Muscle of leg (tissue), 11 donors: Measurements from ENCODE around the gene WFDC1. TPM values are rescaled to one million over a fixed set of nuclear protein-coding genes. Genes with fewer than 3 reads are reported as not detected.

ENCODE experiments used
- DNase-seq: peaks from one replicate; pipeline ENCODE4 v3.0.0; 2013
- H3K27ac ChIP-seq: one replicate; pipeline ENCODE4 v1.5.1; 2013; ENCODE audit warnings: mild to moderate bottlenecking, low read length, control low read depth
- H3K27me3 ChIP-seq: one replicate; pipeline ENCODE4 v1.6.1; 2013; ENCODE audit warnings: low read length; ENCODE audit not compliant: control insufficient read depth, insufficient read depth
- H3K36me3 ChIP-seq: one replicate; pipeline ENCODE4 v1.6.1; 2013; ENCODE audit warnings: low read length; ENCODE audit not compliant: control insufficient read depth, insufficient read depth
- H3K4me1 ChIP-seq: one replicate; pipeline ENCODE4 v1.6.1; 2013; ENCODE audit warnings: low read length; ENCODE audit not compliant: control insufficient read depth, insufficient read depth
- H3K4me3 ChIP-seq: one replicate; pipeline ENCODE4 v1.5.1; 2013; ENCODE audit warnings: low read length, control low read depth
- H3K9me3 ChIP-seq: replicated peaks from 2 replicates; pipeline ENCODE4 v1.6.1; 2013; ENCODE audit warnings: low read depth, low read length; ENCODE audit not compliant: control insufficient read depth
- WGBS: methylation state at CpG from one replicate; pipeline ENCODE4 v1.1.5; 2013; ENCODE audit warnings: missing lambda C conversion rate; ENCODE audit not compliant: insufficient coverage; 5-methylcytosine and 5-hydroxymethylcytosine counted together
- polyA plus RNA-seq, 8 donors: library from polyadenylated mRNA; unstranded; fragments of 120-200 nt; gene quantifications; one replicate each; pipeline versions ENCODE4 v1.2.1 to v1.2.3, GENCODE V29; 2013; ENCODE audit warnings: inconsistent platforms in 1 of 8, low replicate concordance in 1 of 8; ENCODE audit not compliant: insufficient read length in 8 of 8, insufficient read depth in 1 of 8
- total RNA-seq: library from RNA; stranded (reverse); fragments of 120-200 nt; gene quantifications from one replicate; pipeline ENCODE4 v1.2.4, GENCODE V29; 2013

The WFDC1 gene
- total and polyA plus RNA-seq, 9 donors: 1.2 to 4.4 (median 2.4) TPM

- no peak overlapping the region for H3K4me3 ChIP-seq
- no peaks in the 10 kb centered on the region for H3K36me3 ChIP-seq
- WGBS: 74% methylated on average over 3 of the region's 7 CpGs
- no peak overlapping the region for H3K27ac ChIP-seq
- DNase-seq: no peak
- no peaks in the 10 kb centered on the region for H3K27me3 ChIP-seq
- H3K4me1 ChIP-seq: no peaks in the 10 kb centered on the region
- H3K9me3 ChIP-seq: no peaks in the 10 kb centered on the region
These were observed 28.9 kb downstream of the WFDC1 start for GRCh38 chr16:84323606-84324005.

DNA sequence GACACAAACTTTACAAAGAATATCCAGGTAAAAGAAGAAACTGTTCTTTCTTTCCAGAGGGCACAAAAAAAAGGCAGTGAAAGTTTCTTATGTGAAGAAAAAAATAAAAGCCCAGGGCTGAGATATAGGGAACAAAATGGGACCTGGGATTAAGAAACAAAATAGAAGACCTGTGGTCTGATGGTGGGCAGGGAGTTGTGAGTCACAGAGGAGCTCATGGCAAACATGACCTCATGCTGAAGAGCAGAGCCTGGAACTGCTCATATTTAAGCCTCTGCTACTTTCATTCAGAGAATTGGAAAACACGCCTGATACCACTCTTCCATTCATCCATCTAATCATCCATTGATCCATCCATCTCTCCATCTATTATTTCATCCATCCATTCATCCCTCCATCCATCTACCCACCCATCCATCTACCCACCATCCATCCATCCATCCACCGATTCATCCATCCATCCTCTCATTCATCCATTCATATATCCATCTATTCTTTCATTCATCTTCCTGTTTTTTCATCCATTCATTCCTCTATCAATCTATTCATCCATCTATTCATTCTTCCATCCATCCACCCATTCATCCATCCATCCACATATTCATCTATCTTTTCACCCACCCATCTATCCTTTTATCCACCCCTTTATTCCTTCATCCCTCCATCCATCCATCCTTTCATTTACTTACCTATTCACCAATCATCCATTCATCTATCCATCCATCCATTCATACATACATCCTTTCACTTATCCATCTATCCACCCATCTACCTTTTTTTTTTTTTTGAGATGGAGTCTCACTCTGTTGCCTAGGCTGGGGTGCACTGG is 30.0 kb downstream of the WFDC1 start:
- DNase-seq: no peak
- Histone ChIP-seq H3K4me1 (no peaks in the 10 kb centered on the region), H3K27ac (no peak overlapping the region), H3K36me3 (no peaks in the 10 kb centered on the region), H3K4me3 (no peak overlapping the region), H3K9me3 (no peaks in the 10 kb centered on the region), H3K27me3 (no peaks in the 10 kb centered on the region)
- 48% methylated on average over 2 of the region's 2 CpGs for WGBS

DNA sequence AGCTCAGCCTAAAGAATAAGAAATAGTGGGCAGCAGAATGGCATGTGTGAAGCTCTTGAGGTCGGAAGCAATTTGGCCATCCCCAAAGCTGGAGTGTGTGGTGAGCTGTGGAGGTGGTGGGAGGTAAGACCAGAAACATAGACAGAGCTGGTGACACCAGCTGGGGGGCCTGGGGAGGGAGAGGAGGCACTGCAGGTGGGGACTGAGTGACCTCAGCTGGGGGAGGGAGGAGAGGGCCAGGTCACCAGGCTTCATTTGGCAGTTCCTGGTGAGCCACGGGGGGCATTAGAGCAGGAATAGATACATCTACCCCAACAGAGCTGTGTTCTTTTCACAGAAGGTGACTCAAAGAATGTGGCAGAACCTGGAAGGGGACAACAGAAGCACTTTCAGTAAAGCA is 31.9 kb downstream of the WFDC1 start:
- Histone ChIP-seq H3K27ac (no peak overlapping the region), H3K9me3 (no peaks in the 10 kb centered on the region), H3K4me3 (no peak overlapping the region), H3K27me3 (no peaks in the 10 kb centered on the region), H3K4me1 (no peaks in the 10 kb centered on the region), H3K36me3 (no peaks in the 10 kb centered on the region)
- DNase-seq: no peak
- WGBS: 89% methylated on average over 1 of the region's 2 CpGs

GRCh38 chr16:84327926-84328505 is 33.3 kb downstream of the WFDC1 start:
- no peak for DNase-seq
- Histone ChIP-seq H3K36me3 (no peaks in the 10 kb centered on the region), H3K27me3 (peaks cover 2% of the 10 kb centered on the region), H3K4me1 (no peaks in the 10 kb centered on the region), H3K27ac (no peak overlapping the region), H3K4me3 (no peak overlapping the region), H3K9me3 (no peaks in the 10 kb centered on the region)
- WGBS: 77% methylated on average over 12 of the region's 13 CpGs

DNA sequence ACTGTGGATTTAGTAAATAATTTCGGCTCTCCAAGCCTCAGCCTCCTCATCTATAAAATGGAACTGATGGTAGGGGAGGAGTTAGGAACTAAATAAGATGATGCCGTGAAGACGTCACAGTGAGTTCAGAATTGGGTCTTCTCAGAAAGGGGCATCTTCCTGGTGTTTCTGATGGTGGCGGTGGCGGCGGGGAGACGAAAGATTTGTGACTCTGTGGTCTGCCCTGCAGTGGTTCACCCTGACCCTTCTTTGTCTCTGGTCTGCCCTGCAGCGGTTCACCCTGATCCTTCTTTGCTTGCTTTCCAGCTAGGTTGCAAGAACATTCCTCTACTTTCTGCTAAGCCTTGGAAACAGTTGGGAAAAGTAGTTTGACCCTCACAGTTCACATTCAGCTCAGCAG is 34.3 kb downstream of the WFDC1 start:
- no peaks in the 10 kb centered on the region for H3K36me3 ChIP-seq
- no peak overlapping the region for H3K4me3 ChIP-seq
- 92% methylated on average over 4 of the region's 8 CpGs for WGBS
- no peaks in the 10 kb centered on the region for H3K4me1 ChIP-seq
- no peaks in the 10 kb centered on the region for H3K9me3 ChIP-seq
- no peak overlapping the region for H3K27ac ChIP-seq
- peaks cover 2% of the 10 kb centered on the region for H3K27me3 ChIP-seq
- no peak for DNase-seq

DNA sequence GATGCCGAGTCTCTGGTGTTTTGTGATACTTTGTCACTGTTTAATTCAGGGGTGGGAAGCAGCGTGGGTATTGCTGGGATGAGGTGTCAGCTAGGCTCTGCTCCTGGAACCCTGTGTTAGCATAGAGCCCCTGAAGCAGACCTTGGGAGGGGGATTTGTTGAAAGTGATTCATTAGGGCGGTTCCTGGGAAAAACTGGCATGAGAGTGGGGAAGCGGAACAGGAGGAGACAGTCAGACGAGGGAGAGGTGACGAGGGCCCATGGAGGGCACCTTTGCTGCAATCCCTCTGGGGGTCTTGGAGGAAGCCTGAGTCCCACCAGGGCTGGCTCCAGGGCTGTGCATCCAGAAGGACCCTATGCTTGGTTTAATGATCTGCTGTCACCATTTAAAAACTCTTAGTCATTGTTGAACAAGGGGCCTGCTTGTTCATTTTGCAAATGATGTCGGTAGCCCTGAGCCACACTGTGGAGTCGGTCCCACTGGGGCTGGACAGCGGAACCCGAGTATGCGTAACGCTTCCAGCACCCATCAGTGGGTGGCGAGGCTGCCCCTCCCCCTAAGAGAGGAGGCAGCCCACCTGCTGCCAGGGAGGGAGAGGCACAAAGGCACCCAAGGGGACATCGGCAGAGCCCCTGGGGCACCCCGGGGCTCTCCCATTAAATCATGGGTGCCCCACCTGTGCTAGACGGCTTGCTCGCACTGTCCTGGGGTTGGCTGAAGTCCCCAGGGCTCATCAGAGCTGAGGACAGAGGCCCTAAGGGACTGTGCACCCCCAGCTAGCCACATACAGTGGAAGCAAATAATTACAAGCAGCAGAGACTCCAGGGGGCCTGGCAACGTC is 35.4 kb downstream of the WFDC1 start:
- no peak for DNase-seq
- Histone ChIP-seq H3K27me3 (peaks cover 2% of the 10 kb centered on the region), H3K9me3 (no peaks in the 10 kb centered on the region), H3K27ac (no peak overlapping the region), H3K4me1 (no peaks in the 10 kb centered on the region), H3K36me3 (no peaks in the 10 kb centered on the region), H3K4me3 (no peak overlapping the region)
- WGBS: 77% methylated on average over 16 of the region's 18 CpGs

GRCh38 chr16:84330685-84331050 is 36.0 kb downstream of the WFDC1 start:
- H3K36me3 ChIP-seq: no peaks in the 10 kb centered on the region
- no peaks in the 10 kb centered on the region for H3K4me1 ChIP-seq
- H3K9me3 ChIP-seq: no peaks in the 10 kb centered on the region
- H3K27ac ChIP-seq: no peak overlapping the region
- WGBS: 100% methylated on average over 1 of the region's 5 CpGs
- DNase-seq: no peak
- H3K4me3 ChIP-seq: no peak overlapping the region
- H3K27me3 ChIP-seq: peaks cover 2% of the 10 kb centered on the region

GRCh38 chr16:84331998-84332780 is 37.5 kb downstream of the WFDC1 start:
- Histone ChIP-seq H3K4me1 (no peaks in the 10 kb centered on the region), H3K27me3 (peaks cover 2% of the 10 kb centered on the region), H3K4me3 (no peak overlapping the region), H3K36me3 (no peaks in the 10 kb centered on the region), H3K9me3 (peaks cover 6% of the 10 kb centered on the region), H3K27ac (no peak overlapping the region)
- peak; percentile 20 for DNase-seq
- WGBS: 80% methylated on average over 13 of the region's 17 CpGs

- WGBS: 67% methylated on average over 8 of the region's 10 CpGs
- Histone ChIP-seq H3K36me3 (no peaks in the 10 kb centered on the region), H3K9me3 (peaks cover 6% of the 10 kb centered on the region)
These were observed 38.5 kb downstream of the WFDC1 start for GRCh38 chr16:84332975-84333684.

More at GRCh38 chr16:84332975-84333684, 38.5 kb downstream of the WFDC1 start:
- no peak for DNase-seq
- no peaks in the 10 kb centered on the region for H3K4me1 ChIP-seq
- H3K4me3 ChIP-seq: no peak overlapping the region
- no peak overlapping the region for H3K27ac ChIP-seq
- peaks cover 2% of the 10 kb centered on the region for H3K27me3 ChIP-seq
